Caco-2 (cell line): Measurements from ENCODE around the gene TMEM121B. TPM values are rescaled to one million over a fixed set of nuclear protein-coding genes. Genes with fewer than 3 reads are reported as not detected.

Source experiments
- BruUV-seq: library from RNA; stranded (reverse); fragments of 400-500 nt; replicated peaks from 2 replicates; lab custom pipeline; 2021; lab: Mats Ljungman, UMichigan
- CTCF ChIA-PET: fragments of 300-600 bp; sonication (Branson Sonifier 250); formaldehyde crosslinking; loops from one replicate; lab custom pipeline; 2022; ENCODE audit warnings: antibody characterized with exemption; lab: Charles Lee
- POLR2A ChIA-PET: fragments of 300-600 bp; sonication (Branson Sonifier 250); formaldehyde crosslinking; loops from one replicate; lab custom pipeline; 2022; ENCODE audit warnings: antibody characterized with exemption; lab: Charles Lee
- DNase-seq, 2 experiments: peaks; one replicate each; pipeline versions ENCODE4 v3.0.0 to v3.0.0-alpha.2; 2020 to 2022
- H3K27me3 ChIP-seq: replicated peaks from 2 replicates; pipeline ENCODE4 v1.6.0; 2011; ENCODE audit warnings: low read length; ENCODE audit not compliant: control insufficient read depth, insufficient read depth
- H3K36me3 ChIP-seq: 2 replicates; pipeline ENCODE4 v1.5.1; 2011; ENCODE audit warnings: low read length; ENCODE audit not compliant: control insufficient read depth, insufficient read depth
- H3K4me1 ChIP-seq: fragments of 250-450 bp; sonication (Bioruptor Pico); 2 replicates; pipeline ENCODE4 v1.5.1; 2020; ENCODE audit warnings: mild to moderate bottlenecking
- H3K4me3 ChIP-seq: 2 replicates; pipeline ENCODE4 v1.5.1; 2011; ENCODE audit warnings: low read depth, mild to moderate bottlenecking, control low read depth, low read length
- H3K9me3 ChIP-seq: fragments of 250-450 bp; sonication (Bioruptor Pico); 2 replicates; pipeline ENCODE4 v1.5.1; 2020; ENCODE audit warnings: mild to moderate bottlenecking, moderate library complexity
- H3K27ac Mint-ChIP-seq: one replicate; pipeline ENCODE4 v1.8.0; 2022; ENCODE audit warnings: mixed read lengths; ENCODE audit not compliant: unreplicated experiment
- H3K27me3 Mint-ChIP-seq: one replicate; pipeline ENCODE4 v1.8.0; 2022; ENCODE audit warnings: mixed read lengths; ENCODE audit not compliant: insufficient read depth, unreplicated experiment
- H3K36me3 Mint-ChIP-seq: one replicate; pipeline ENCODE4 v1.8.0; 2022; ENCODE audit warnings: mild to moderate bottlenecking, mixed read lengths; ENCODE audit not compliant: insufficient read depth, unreplicated experiment
- H3K4me1 Mint-ChIP-seq: one replicate; pipeline ENCODE4 v1.8.0; 2022; ENCODE audit warnings: low read depth, mixed read lengths; ENCODE audit not compliant: unreplicated experiment
- H3K4me3 Mint-ChIP-seq: one replicate; pipeline ENCODE4 v1.8.0; 2022; ENCODE audit warnings: mild to moderate bottlenecking, moderate library complexity, mixed read lengths; ENCODE audit not compliant: unreplicated experiment
- H3K9me3 Mint-ChIP-seq: one replicate; pipeline ENCODE4 v1.8.0; 2022; ENCODE audit warnings: mixed read lengths; ENCODE audit not compliant: unreplicated experiment
- intact Hi-C: fragments of 100-400 bp; cut with micrococcal nuclease; formaldehyde crosslinking; loops from one replicate; pipeline ENCODE4 v1.10.0; 2022; ENCODE audit not compliant: unreplicated experiment
- total RNA-seq: library from RNA; stranded (reverse); gene quantifications from 2 replicates; pipeline ENCODE4 v1.2.3, GENCODE V29; 2022
- TF ChIP-seq, protein P1 (sequence below), 2 experiments: fragments of 200-600 bp in 1 of 2; IDR thresholded peaks; 1 replicate in 1 of 2; 2 replicates in 1 of 2; pipeline versions ENCODE4 v1.5.1 to v1.8.0; 2011 to 2022; ENCODE audit warnings: antibody characterized with exemption in 1 of 2, control low read depth in 1 of 2, inconsistent platforms in 1 of 2, low read depth in 1 of 2, low read length in 1 of 2, mild to moderate bottlenecking in 1 of 2, moderate library complexity in 1 of 2; ENCODE audit not compliant: insufficient read depth in 1 of 2, severe bottlenecking in 1 of 2, unreplicated experiment in 1 of 2

TMEM121B gene
- total RNA-seq, 1 experiment from 2014 or later: 0.82 TPM

DNA sequence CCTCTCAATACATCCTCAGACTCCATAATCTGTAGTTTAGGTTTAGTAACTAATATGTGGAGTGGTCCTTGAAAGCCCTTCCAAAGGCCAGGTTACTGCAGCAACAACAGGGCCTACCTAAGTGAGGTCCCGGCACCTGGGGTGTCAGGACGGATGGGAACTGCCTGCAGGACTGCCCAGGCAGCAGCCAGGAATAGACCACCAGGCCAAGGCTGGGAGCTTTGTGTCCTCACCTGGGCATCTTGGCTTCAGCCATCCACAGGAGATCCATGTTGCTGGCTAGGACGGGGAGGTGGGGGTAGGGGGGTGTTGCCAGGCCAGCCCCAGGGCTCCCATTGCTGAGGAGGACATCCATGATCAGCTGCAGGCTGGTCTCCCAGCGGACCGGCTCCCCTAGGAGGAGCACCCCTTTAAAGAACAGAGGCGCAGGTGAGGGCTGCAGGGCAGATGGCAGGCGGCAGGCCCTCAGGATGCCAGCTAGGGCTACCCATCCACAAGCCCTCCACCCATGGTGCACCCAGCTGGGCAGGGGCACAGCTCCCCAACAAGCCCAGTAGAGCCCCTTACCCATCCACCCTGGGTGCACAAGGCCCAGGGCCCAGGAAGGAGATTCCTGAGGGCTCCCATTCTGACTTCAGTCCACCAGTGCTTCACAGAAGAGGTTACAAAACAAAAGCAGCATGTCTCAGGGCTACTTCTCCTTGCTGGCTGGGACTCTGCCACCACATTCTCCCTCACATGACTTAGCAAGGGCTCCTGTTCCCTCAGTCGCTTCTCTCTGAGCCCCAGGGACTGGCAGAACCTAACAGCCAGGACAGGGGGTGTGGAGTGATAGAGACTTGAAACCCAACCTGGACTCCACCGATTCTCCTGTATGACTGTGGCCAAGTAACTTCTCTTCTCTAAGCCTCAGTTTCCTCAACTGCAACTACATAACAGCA, 19.9 kb upstream of the TMEM121B start:
- no peak overlapping the region for H3K4me3 Mint-ChIP-seq
- ChIA-PET CTCF (no interaction called here), POLR2A (no interaction called here)
- no peaks in the 10 kb centered on the region for H3K9me3 Mint-ChIP-seq
- Histone ChIP-seq H3K36me3 (peaks cover 3% of the 10 kb centered on the region; the same call in 1 of the 2 replicates), H3K9me3 (no peaks in the 10 kb centered on the region), H3K4me1 (no peaks in the 10 kb centered on the region), H3K27me3 (no peaks in the 10 kb centered on the region), H3K4me3 (no peak overlapping the region)
- BruUV-seq: no TSS peak
- H3K4me1 Mint-ChIP-seq: no peaks in the 10 kb centered on the region
- no peak overlapping the region for H3K27ac Mint-ChIP-seq
- H3K36me3 Mint-ChIP-seq: peaks cover 35% of the 10 kb centered on the region
- no peak for DNase-seq
- intact Hi-C loops: no loop called here
- TF ChIP-seq, protein P1, sequence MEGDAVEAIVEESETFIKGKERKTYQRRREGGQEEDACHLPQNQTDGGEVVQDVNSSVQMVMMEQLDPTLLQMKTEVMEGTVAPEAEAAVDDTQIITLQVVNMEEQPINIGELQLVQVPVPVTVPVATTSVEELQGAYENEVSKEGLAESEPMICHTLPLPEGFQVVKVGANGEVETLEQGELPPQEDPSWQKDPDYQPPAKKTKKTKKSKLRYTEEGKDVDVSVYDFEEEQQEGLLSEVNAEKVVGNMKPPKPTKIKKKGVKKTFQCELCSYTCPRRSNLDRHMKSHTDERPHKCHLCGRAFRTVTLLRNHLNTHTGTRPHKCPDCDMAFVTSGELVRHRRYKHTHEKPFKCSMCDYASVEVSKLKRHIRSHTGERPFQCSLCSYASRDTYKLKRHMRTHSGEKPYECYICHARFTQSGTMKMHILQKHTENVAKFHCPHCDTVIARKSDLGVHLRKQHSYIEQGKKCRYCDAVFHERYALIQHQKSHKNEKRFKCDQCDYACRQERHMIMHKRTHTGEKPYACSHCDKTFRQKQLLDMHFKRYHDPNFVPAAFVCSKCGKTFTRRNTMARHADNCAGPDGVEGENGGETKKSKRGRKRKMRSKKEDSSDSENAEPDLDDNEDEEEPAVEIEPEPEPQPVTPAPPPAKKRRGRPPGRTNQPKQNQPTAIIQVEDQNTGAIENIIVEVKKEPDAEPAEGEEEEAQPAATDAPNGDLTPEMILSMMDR (IDR thresholded peaks at IDR 0.05; ENCODE audit: insufficient read depth in 1 of 2, low read depth in 1 of 2, low read length in 1 of 2, severe bottlenecking in 1 of 2, unreplicated experiment in 1 of 2): no peak
- H3K27me3 Mint-ChIP-seq: no peaks in the 10 kb centered on the region

GRCh38 chr22:17140022-17140421, 18.9 kb upstream of the TMEM121B start:
- ChIA-PET CTCF (no interaction called here), POLR2A (no interaction called here)
- Histone ChIP-seq H3K9me3 (no peaks in the 10 kb centered on the region), H3K4me1 (no peaks in the 10 kb centered on the region), H3K4me3 (no peak overlapping the region), H3K36me3 (peaks cover 1% of the 10 kb centered on the region; the same call in 1 of the 2 replicates), H3K27me3 (no peaks in the 10 kb centered on the region)
- H3K27ac Mint-ChIP-seq: no peak overlapping the region
- H3K4me1 Mint-ChIP-seq: no peaks in the 10 kb centered on the region
- no peaks in the 10 kb centered on the region for H3K9me3 Mint-ChIP-seq
- TF ChIP-seq, protein P1 (IDR thresholded peaks at IDR 0.05; ENCODE audit: insufficient read depth in 1 of 2, low read depth in 1 of 2, low read length in 1 of 2, severe bottlenecking in 1 of 2, unreplicated experiment in 1 of 2): no peak
- H3K4me3 Mint-ChIP-seq: no peak overlapping the region
- H3K36me3 Mint-ChIP-seq: peaks cover 29% of the 10 kb centered on the region
- BruUV-seq: no TSS peak
- H3K27me3 Mint-ChIP-seq: no peaks in the 10 kb centered on the region
- intact Hi-C loops: no loop called here
- DNase-seq: no peak

DNA sequence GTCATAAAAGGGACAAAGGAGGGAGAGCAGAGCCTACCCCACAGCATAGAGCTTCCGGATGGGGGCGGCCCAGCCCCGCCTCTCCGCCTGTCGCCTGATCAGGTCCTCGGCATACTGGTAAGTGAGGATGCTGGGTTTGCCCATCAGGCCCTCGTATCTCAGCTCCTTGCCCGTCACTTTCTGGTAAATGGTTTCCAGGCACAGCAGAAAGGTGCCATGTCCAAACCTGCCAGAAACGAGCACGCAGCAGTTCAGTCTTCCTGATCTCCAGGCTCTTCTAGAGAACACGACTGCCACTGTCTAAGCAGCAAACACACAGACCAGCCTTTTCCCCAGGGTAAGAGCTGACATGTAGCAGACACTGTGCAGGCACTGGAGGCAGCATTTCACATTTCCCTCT, 17.4 kb upstream of the TMEM121B start:
- TF ChIP-seq, protein P1 (IDR thresholded peaks at IDR 0.05; ENCODE audit: insufficient read depth in 1 of 2, low read depth in 1 of 2, low read length in 1 of 2, severe bottlenecking in 1 of 2, unreplicated experiment in 1 of 2): no peak
- no peaks in the 10 kb centered on the region for H3K4me1 Mint-ChIP-seq
- H3K9me3 Mint-ChIP-seq: no peaks in the 10 kb centered on the region
- no peak overlapping the region for H3K27ac Mint-ChIP-seq
- H3K36me3 Mint-ChIP-seq: peaks cover 25% of the 10 kb centered on the region
- no peak overlapping the region for H3K4me3 ChIP-seq
- DNase-seq: no peak
- BruUV-seq: no TSS peak
- H3K27me3 ChIP-seq: no peaks in the 10 kb centered on the region
- no peaks in the 10 kb centered on the region for H3K9me3 ChIP-seq
- intact Hi-C loops: no loop called here
- H3K4me3 Mint-ChIP-seq: no peak overlapping the region
- ChIA-PET CTCF (no interaction called here), POLR2A (no interaction called here)
- no peaks in the 10 kb centered on the region for H3K27me3 Mint-ChIP-seq
- no peaks in the 10 kb centered on the region for H3K4me1 ChIP-seq
- H3K36me3 ChIP-seq: peaks cover 1% of the 10 kb centered on the region; the same call in 1 of the 2 replicates
